ENCODE data around the gene MED20. TPM values are rescaled to one million over a fixed set of nuclear protein-coding genes. Genes with fewer than 3 reads are reported as not detected.

The MED20 gene
- total RNA-seq, 1 experiment from 2014 or later = 31.8 TPM

DNA sequence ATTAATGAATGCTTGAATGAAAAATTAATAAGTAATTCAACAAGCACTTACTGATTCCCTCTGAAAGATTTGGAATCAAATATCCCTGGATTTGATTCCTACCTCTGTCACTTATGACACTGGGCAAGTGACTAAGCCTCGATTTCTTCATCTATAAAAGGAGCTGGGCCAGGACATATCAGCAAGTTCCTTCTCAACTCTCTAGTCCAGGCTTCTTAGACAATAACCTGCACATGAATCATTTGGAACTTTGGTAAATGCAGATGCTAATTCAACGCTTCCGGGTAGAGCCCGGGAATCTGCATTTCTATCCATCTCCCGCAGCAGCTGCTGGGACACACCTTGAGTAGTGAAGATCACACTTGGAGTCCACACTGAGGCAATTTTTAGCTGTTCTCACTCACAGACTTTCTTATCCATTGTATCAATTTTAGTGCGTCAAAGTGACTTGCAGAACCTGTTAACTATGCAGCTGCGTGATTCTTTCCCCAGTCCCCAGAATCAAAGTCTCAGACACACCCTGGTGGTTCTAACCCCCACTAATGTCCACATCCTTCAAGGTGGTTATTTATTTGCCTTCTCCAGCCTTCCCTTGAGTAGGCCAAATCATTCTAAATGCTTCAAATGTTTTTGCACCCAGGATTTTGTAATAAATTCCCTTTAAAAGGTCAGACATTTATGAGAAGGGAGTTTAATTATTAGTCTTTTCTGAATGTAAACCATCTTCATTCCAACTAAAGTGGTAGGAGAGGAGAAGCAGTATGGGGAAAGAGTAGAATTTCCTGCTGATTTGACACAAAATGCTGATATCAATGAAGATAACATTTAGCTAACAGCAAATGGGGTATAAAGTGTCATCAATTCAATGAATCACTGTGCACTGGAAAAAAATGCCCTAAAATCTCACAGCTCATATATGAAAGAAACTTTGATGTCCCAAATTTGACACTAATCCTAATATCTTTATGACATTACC, 46.7 kb upstream of the MED20 start:
- Histone ChIP-seq H3K36me3 (ENCODE audit: insufficient read depth, low read length, poor library complexity, severe bottlenecking) (no peaks in the 10 kb centered on the region), H3K9me3 (ENCODE audit: low read depth, low read length, poor library complexity, severe bottlenecking) (no peaks in the 10 kb centered on the region), H3K27ac (ENCODE audit: low read depth, low read length, poor library complexity, severe bottlenecking) (no peak overlapping the region), H3K27me3 (replicated peaks; ENCODE audit: insufficient read depth, low read depth, low read length, poor library complexity) (no peaks in the 10 kb centered on the region), H3K4me3 (ENCODE audit: low read depth, low read length, poor library complexity, severe bottlenecking) (no peak overlapping the region), H3K4me1 (ENCODE audit: insufficient read depth, low read length, poor library complexity, severe bottlenecking) (no peaks in the 10 kb centered on the region)
- intact Hi-C loops (cut with micrococcal nuclease; ENCODE audit: unreplicated experiment) = no loop called here
- ChIA-PET POLR2A (ENCODE audit: low non-redundant PET) (no interaction called here), CTCF (no interaction called here)
- TF ChIP-seq, protein P1, sequence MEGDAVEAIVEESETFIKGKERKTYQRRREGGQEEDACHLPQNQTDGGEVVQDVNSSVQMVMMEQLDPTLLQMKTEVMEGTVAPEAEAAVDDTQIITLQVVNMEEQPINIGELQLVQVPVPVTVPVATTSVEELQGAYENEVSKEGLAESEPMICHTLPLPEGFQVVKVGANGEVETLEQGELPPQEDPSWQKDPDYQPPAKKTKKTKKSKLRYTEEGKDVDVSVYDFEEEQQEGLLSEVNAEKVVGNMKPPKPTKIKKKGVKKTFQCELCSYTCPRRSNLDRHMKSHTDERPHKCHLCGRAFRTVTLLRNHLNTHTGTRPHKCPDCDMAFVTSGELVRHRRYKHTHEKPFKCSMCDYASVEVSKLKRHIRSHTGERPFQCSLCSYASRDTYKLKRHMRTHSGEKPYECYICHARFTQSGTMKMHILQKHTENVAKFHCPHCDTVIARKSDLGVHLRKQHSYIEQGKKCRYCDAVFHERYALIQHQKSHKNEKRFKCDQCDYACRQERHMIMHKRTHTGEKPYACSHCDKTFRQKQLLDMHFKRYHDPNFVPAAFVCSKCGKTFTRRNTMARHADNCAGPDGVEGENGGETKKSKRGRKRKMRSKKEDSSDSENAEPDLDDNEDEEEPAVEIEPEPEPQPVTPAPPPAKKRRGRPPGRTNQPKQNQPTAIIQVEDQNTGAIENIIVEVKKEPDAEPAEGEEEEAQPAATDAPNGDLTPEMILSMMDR (conservative IDR thresholded peaks at IDR 0.05; ENCODE audit: low read depth, low read length) = no peak
- no peak for TF ChIP-seq EZH2 (IDR thresholded peaks at IDR 0.05; ENCODE audit: borderline replicate concordance, low read depth, low read length, poor library complexity, severe bottlenecking)
- no TSS peak for BruUV-seq (replicated peaks)
- no peak for DNase-seq (ENCODE audit: low spot score)

DNA sequence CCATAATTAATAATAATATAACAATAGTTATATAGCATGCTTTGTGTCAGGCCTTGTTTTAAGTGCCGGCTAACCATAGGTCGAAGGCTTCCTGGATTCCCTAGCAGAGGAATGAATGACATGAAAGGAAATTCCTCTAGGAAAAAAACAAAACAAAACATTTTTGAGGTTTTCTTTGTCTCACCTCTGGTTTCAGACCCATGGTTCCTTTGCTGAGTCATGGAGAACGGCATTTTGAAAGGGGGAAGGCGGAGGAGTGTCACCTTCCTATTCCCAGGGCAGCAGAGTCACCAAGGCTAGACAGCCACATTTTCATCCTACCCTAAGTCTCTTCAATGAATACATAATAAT, 46.0 kb upstream of the MED20 start:
- POLR2A ChIA-PET (ENCODE audit: low non-redundant PET) = no interaction called here
- CTCF ChIA-PET = no interaction called here

DNA sequence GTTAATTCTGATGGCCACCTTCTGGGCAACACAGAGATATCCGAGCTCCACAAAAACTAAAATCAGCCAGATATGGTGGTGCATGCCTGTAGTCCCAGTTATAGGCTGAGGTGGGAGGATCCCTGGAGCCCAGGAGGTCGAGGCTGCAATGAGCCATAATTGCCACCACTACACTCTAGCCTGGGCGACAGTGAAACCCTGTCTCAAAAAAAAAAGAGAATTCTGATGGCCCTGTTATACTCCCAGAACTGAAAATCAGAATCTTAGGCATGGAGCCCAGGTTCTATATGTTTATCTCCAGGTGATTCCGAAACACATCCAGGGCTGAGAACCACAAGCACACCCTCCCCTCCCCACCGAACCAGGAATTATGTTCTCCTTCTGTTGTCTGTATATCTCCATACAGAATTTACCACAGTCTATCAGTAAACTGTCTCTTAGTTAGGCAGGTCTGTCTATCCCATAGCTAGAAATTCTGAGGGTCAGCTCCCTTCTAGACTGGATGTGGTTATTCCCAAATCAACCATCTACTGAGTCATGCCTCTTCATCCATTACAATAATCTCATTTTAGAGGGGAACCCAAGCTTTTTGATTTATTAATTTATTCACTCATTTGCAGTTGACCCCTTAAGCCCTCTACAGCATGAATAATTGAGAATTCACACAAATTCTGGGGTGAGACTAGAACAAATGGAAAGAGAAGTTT, 45.4 kb upstream of the MED20 start:
- TF ChIP-seq, protein P1 (conservative IDR thresholded peaks at IDR 0.05; ENCODE audit: low read depth, low read length) = no peak
- TF ChIP-seq EZH2 (IDR thresholded peaks at IDR 0.05; ENCODE audit: borderline replicate concordance, low read depth, low read length, poor library complexity, severe bottlenecking) = no peak
- ChIA-PET POLR2A (ENCODE audit: low non-redundant PET) (no interaction called here), CTCF (no interaction called here)
- no peaks in the 10 kb centered on the region for H3K4me1 ChIP-seq (ENCODE audit: insufficient read depth, low read length, poor library complexity, severe bottlenecking)
- DNase-seq (ENCODE audit: low spot score) = no peak
- intact Hi-C loops (cut with micrococcal nuclease; ENCODE audit: unreplicated experiment) = no loop called here
- no peak overlapping the region for H3K27ac ChIP-seq (ENCODE audit: low read depth, low read length, poor library complexity, severe bottlenecking)
- no TSS peak for BruUV-seq (replicated peaks)
- H3K4me3 ChIP-seq (ENCODE audit: low read depth, low read length, poor library complexity, severe bottlenecking) = no peak overlapping the region
- H3K27me3 ChIP-seq (replicated peaks; ENCODE audit: insufficient read depth, low read depth, low read length, poor library complexity) = no peaks in the 10 kb centered on the region
- H3K36me3 ChIP-seq (ENCODE audit: insufficient read depth, low read length, poor library complexity, severe bottlenecking) = no peaks in the 10 kb centered on the region
- H3K9me3 ChIP-seq (ENCODE audit: low read depth, low read length, poor library complexity, severe bottlenecking) = no peaks in the 10 kb centered on the region

More for the DNA sequence above, 46.0 kb upstream of the MED20 start:
- no peak for DNase-seq (ENCODE audit: low spot score)
- intact Hi-C loops (cut with micrococcal nuclease; ENCODE audit: unreplicated experiment) = no loop called here
- no peak overlapping the region for H3K27ac ChIP-seq (ENCODE audit: low read depth, low read length, poor library complexity, severe bottlenecking)
- no peaks in the 10 kb centered on the region for H3K9me3 ChIP-seq (ENCODE audit: low read depth, low read length, poor library complexity, severe bottlenecking)
- no peaks in the 10 kb centered on the region for H3K36me3 ChIP-seq (ENCODE audit: insufficient read depth, low read length, poor library complexity, severe bottlenecking)
- H3K4me1 ChIP-seq (ENCODE audit: insufficient read depth, low read length, poor library complexity, severe bottlenecking) = no peaks in the 10 kb centered on the region
- no TSS peak for BruUV-seq (replicated peaks)
- no peaks in the 10 kb centered on the region for H3K27me3 ChIP-seq (replicated peaks; ENCODE audit: insufficient read depth, low read depth, low read length, poor library complexity)
- H3K4me3 ChIP-seq (ENCODE audit: low read depth, low read length, poor library complexity, severe bottlenecking) = no peak overlapping the region
- TF ChIP-seq, protein P1 (conservative IDR thresholded peaks at IDR 0.05; ENCODE audit: low read depth, low read length) = no peak
- TF ChIP-seq EZH2 (IDR thresholded peaks at IDR 0.05; ENCODE audit: borderline replicate concordance, low read depth, low read length, poor library complexity, severe bottlenecking) = no peak

All from A673 (cell line).